GM18951 (cell line): Measurements from ENCODE around the gene TCP11X2.
"Not testable (repeated sequence)": the region's sequence is repeated elsewhere in the genome, so short reads cannot be mapped to it uniquely, and the experiment has no call there.

Experiments
- POLR2A ChIP-seq: IDR thresholded peaks from 4 replicates; pipeline ENCODE4 v1.6.1; 2011; ENCODE audit warnings: mild to moderate bottlenecking; ENCODE audit not compliant: insufficient read length, insufficient read depth; ENCODE audit errors: extremely low read depth
- in situ Hi-C: fragments of 300-500 bp; cut with MboI; formaldehyde crosslinking; loops from one replicate; pipeline ENCODE4 v1.12.0; 2022; ENCODE audit warnings: low sequenced_read_pairs, mixed read lengths, inconsistent platforms; ENCODE audit not compliant: unreplicated experiment

The TCP11X2 gene

GRCh38 chrX:102471762-102472220 lies at the start of gene TCP11X2:
TSS of gene TCP11X2 (minus strand) at chrX:102471812.
- in situ Hi-C loops = loop anchor here (25.0 kb wide), 1 partner anchor 284 kb away; no protein-coding TSS in a partner anchor

DNA sequence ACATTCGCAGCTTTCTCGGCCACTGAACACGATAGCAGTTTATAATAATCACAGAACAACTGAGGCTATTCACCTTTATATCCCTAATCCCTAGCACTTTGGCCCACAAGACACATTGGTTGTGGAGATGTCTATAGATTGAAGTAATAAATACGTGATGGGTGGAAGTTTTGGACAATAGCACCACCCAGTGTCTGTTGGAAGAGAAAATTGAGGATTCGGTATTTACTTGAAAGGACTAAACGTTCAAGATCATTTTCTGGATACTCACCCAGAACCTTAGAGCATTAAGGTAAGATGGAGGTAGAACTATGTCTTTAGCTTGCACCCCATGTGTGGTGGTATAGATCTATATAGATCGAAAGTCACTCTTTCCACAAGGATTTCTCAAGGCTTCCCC lies 45.7 kb upstream of the TCP11X2 start:
- TF ChIP-seq POLR2A = no peak
- in situ Hi-C loops = no loop called here

GRCh38 chrX:102515975-102516941 lies 44.6 kb upstream of the TCP11X2 start, which contains the start of gene TMSB15A:
TSS of gene TMSB15A (minus strand) at chrX:102516739.
- TF ChIP-seq POLR2A = no peak
- in situ Hi-C loops = no loop called here

DNA sequence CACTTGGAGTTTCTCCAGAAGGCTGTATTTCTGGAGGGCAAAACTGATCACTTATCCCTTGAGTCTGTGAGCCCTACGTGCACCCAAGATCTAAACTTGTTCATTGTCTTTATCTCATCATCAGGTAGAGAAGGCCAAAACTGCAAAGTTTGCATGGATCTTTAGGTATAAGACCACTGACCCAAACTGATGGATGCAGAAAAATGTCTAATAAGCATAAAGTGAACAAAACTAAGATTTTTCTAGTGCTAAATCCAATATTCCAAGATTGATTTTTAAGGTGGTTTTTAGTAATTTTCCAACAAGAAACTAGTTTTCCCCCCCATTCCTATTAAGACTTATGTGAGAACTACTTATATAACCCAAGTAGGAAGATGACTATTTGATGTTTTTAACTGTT lies 42.9 kb upstream of the TCP11X2 start:
- in situ Hi-C loops = no loop called here
- TF ChIP-seq POLR2A = no peak

- in situ Hi-C loops = no loop called here
- TF ChIP-seq POLR2A = no peak
These were observed 27.1 kb upstream of the TCP11X2 start for GRCh38 chrX:102498732-102499131.

DNA sequence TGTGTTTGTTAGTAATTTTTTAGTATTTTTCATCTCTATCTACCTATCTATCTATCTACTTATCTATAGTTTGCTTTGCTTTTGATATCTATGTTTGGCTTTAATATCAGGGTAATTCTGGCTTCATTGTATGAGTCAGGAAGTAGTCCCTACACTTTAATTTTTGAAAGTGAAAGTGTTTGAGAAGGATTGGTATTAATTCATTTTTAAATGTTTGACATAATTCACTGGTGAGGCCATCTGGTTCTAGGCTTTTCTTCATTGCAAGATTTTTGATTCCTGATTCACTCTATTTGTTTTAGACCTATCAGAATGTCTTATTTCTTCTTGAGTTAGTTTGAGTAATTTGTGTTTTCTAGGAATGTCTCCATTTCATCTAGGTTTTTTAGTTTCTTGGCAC lies 20.2 kb upstream of the TCP11X2 start:
- no peak for TF ChIP-seq POLR2A
- in situ Hi-C loops = no loop called here

DNA sequence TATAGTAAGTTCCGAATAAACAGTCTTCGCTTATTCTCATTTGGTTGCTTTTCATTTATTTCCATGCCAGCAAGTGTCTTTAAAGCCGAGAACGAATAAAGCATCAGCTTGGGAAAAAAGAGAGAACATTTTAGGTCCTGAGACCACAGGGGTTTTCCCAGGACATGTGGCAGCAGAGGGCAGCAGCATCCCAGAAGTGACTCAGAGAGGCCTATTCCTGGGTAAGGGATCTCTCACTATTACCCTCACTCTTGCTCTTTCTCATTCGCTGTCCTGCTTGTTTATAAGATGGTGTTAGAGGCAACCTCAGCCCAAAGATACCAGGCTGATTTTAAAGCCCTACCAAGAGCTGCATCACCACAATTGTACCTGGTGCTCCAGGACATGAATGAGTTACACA lies 7.2 kb upstream of the TCP11X2 start:
- in situ Hi-C loops = not testable (repeated sequence)

- in situ Hi-C loops = loop anchor here (25.0 kb wide), 1 partner anchor 283 kb away; no protein-coding TSS in a partner anchor
These were observed 1.4 kb downstream of the TCP11X2 start for GRCh38 chrX:102470215-102470614.

DNA sequence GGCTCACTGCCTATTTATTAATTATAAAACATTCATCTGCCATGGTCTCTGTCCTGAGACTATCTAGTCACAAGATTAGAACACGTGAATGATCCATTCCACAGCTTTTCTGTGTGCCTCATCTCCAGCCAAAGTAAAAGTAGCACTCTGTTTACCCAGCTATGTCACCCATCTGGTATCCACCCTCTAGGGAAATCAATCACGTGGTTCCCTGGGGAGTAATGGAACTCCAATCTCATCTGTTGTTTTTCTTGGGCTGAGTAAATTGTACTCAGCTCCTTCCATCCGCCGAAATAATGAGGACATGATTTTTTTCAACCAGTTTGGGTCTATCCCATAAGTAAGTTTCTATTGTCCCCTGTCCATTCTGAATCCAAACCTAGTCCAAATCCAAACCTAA lies 13.0 kb downstream of the TCP11X2 start:
- in situ Hi-C loops = loop anchor here (25.0 kb wide), 1 partner anchor 271 kb away; no protein-coding TSS in a partner anchor

GRCh38 chrX:102439908-102440307 lies 31.7 kb downstream of the TCP11X2 start, which contains the start of gene NXF2B:
TSS of gene NXF2B (minus strand) at chrX:102440008. CDS start at chrX:102380036, 59,972 bp downstream.
- in situ Hi-C loops = not testable (repeated sequence)

DNA sequence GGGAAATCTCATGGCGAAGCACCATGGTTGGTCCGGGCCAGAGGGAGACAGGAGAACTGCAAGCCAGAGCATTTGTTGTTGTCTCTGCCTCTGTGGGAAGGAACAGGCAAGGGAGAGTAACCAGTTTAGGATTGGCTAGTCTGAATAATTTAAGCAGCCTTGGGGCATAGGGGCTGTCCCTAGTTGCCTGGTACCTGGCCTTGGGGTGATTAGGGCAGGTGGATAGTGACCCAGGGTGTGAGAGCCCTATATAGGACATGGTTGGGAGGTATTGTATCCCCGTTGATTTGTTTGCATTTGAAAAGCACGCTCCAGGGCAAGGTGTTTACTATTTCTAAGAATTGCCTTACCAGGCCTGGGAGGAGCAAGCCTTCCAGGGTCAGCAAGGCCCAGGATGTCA lies 57.1 kb downstream of the TCP11X2 start:
- in situ Hi-C loops = not testable (repeated sequence)
